ENCODE data around the gene FLT1. TPM values are rescaled to one million over a fixed set of nuclear protein-coding genes. Genes with fewer than 3 reads are reported as not detected.
A peak's percentile ranks its signal among the peaks of the same experiment; 100 is the strongest.

FLT1 gene
- total and polyA plus RNA-seq, 7 experiments from 2014 or later, result 1.7 to 2.7 (median 2.2) TPM

GRCh38 chr13:28513745-28514144 is 18.8 kb upstream of the FLT1 start:
- POLR2A ChIA-PET, result no interaction called here
- Mint-ChIP-seq H3K27ac (no peak overlapping the region), H3K27me3 (peaks cover 5 to 24% (median 18%) of the 10 kb centered on the region in 5 donors), H3K36me3 (no peaks in the 10 kb centered on the region), H3K4me1 (no peaks in the 10 kb centered on the region), H3K4me3 (no peak overlapping the region), H3K9me3 (peaks cover 0 to 3% (median 0%) of the 10 kb centered on the region in 11 donors)
- no peak overlapping the region for H3K27ac ChIP-seq (ENCODE audit: low read depth, low read length)
- H3K4me1 ChIP-seq (ENCODE audit: control insufficient read depth in 2 of 2, insufficient read depth in 2 of 2, low read length in 2 of 2), result no peaks in the 10 kb centered on the region
- ATAC-seq (no peak), DNase-seq (no peak)
- CTCF ChIA-PET, result interaction anchor here (0.5 kb wide), 1 partner anchor 167 kb away, joined by 4 read pairs; no protein-coding TSS in a partner anchor
- no peaks in the 10 kb centered on the region for H3K27me3 ChIP-seq (ENCODE audit: control insufficient read depth in 2 of 2, insufficient read depth in 2 of 2, low read length in 2 of 2)
- intact Hi-C loops (cut with micrococcal nuclease), result no loop called here
- no peaks in the 10 kb centered on the region for H3K36me3 ChIP-seq (ENCODE audit: control insufficient read depth in 2 of 3, insufficient read depth in 3 of 3, low read length in 3 of 3)
- H3K4me3 ChIP-seq (ENCODE audit: low read length), result no peak overlapping the region
- no peaks in the 10 kb centered on the region for H3K9me3 ChIP-seq (ENCODE audit: control insufficient read depth in 2 of 3, low read length in 3 of 3)

GRCh38 chr13:28510542-28510941 is 15.6 kb upstream of the FLT1 start:
- H3K36me3 ChIP-seq (ENCODE audit: control insufficient read depth in 2 of 3, insufficient read depth in 3 of 3, low read length in 3 of 3), result no peaks in the 10 kb centered on the region
- no peaks in the 10 kb centered on the region for H3K9me3 ChIP-seq (ENCODE audit: control insufficient read depth in 2 of 3, low read length in 3 of 3)
- H3K4me3 Mint-ChIP-seq, result no peak overlapping the region
- H3K36me3 Mint-ChIP-seq, result no peaks in the 10 kb centered on the region
- H3K27ac ChIP-seq (ENCODE audit: low read depth, low read length), result no peak overlapping the region
- peaks cover 2 to 5% (median 4%) of the 10 kb centered on the region in 7 donors for H3K4me1 Mint-ChIP-seq
- H3K4me1 ChIP-seq (ENCODE audit: control insufficient read depth in 2 of 2, insufficient read depth in 2 of 2, low read length in 2 of 2), result no peaks in the 10 kb centered on the region
- peaks cover 0 to 17% (median 4%) of the 10 kb centered on the region in 5 donors for H3K27me3 Mint-ChIP-seq
- ATAC-seq (no peak), DNase-seq (no peak)
- intact Hi-C loops (cut with micrococcal nuclease), result no loop called here
- no peaks in the 10 kb centered on the region for H3K9me3 Mint-ChIP-seq
- no peak overlapping the region for H3K27ac Mint-ChIP-seq
- no peaks in the 10 kb centered on the region for H3K27me3 ChIP-seq (ENCODE audit: control insufficient read depth in 2 of 2, insufficient read depth in 2 of 2, low read length in 2 of 2)
- ChIA-PET CTCF (no interaction called here), POLR2A (no interaction called here)
- no peak overlapping the region for H3K4me3 ChIP-seq (ENCODE audit: low read length)

GRCh38 chr13:28510066-28510465 is 15.1 kb upstream of the FLT1 start:
- H3K4me3 Mint-ChIP-seq, result no peak overlapping the region
- Histone ChIP-seq H3K4me3 (ENCODE audit: low read length) (no peak overlapping the region), H3K36me3 (ENCODE audit: control insufficient read depth in 2 of 3, insufficient read depth in 3 of 3, low read length in 3 of 3) (no peaks in the 10 kb centered on the region), H3K4me1 (ENCODE audit: control insufficient read depth in 2 of 2, insufficient read depth in 2 of 2, low read length in 2 of 2) (no peaks in the 10 kb centered on the region), H3K27ac (ENCODE audit: low read depth, low read length) (no peak overlapping the region), H3K27me3 (ENCODE audit: control insufficient read depth in 2 of 2, insufficient read depth in 2 of 2, low read length in 2 of 2) (no peaks in the 10 kb centered on the region), H3K9me3 (ENCODE audit: control insufficient read depth in 2 of 3, low read length in 3 of 3) (no peaks in the 10 kb centered on the region)
- peaks cover 0 to 17% (median 4%) of the 10 kb centered on the region in 5 donors for H3K27me3 Mint-ChIP-seq
- peaks cover 6 to 10% (median 9%) of the 10 kb centered on the region in 7 donors for H3K4me1 Mint-ChIP-seq
- H3K36me3 Mint-ChIP-seq, result no peaks in the 10 kb centered on the region
- H3K27ac Mint-ChIP-seq, result no peak overlapping the region
- H3K9me3 Mint-ChIP-seq, result no peaks in the 10 kb centered on the region
- POLR2A ChIA-PET, result no interaction called here
- no peak for ATAC-seq
- intact Hi-C loops (cut with micrococcal nuclease), result no loop called here
- CTCF ChIA-PET, result no interaction called here
- no peak for DNase-seq

- peak overlapping the region in 6 of 10 donors; percentile 13 to 59 (median 50) for H3K4me3 Mint-ChIP-seq
- peaks cover 0 to 14% (median 0%) of the 10 kb centered on the region in 5 donors for H3K27me3 Mint-ChIP-seq
- no peaks in the 10 kb centered on the region for H3K27me3 ChIP-seq (ENCODE audit: control insufficient read depth in 2 of 2, insufficient read depth in 2 of 2, low read length in 2 of 2)
- ATAC-seq (peak; percentile 83), DNase-seq (peak in 5 of 9 donors; percentile 45 to 59 (median 50))
- peaks cover 7 to 14% (median 10%) of the 10 kb centered on the region in 7 donors for H3K4me1 Mint-ChIP-seq
- no peaks in the 10 kb centered on the region for H3K9me3 ChIP-seq (ENCODE audit: control insufficient read depth in 2 of 3, low read length in 3 of 3)
- no peaks in the 10 kb centered on the region for H3K9me3 Mint-ChIP-seq
- no peak overlapping the region for H3K27ac ChIP-seq (ENCODE audit: low read depth, low read length)
- intact Hi-C loops (cut with micrococcal nuclease), result loop anchor here in 1 of 2 donors (1.0 to 2.0 kb wide), 2 partner anchors 13 to 131 kb away; no protein-coding TSS in a partner anchor
- H3K4me1 ChIP-seq (ENCODE audit: control insufficient read depth in 2 of 2, insufficient read depth in 2 of 2, low read length in 2 of 2), result no peaks in the 10 kb centered on the region
- peak overlapping the region in 8 of 9 donors; percentile 39 to 88 (median 79) for H3K27ac Mint-ChIP-seq
- POLR2A ChIA-PET, result no interaction called here
- no peak overlapping the region for H3K4me3 ChIP-seq (ENCODE audit: low read length)
- H3K36me3 Mint-ChIP-seq, result no peaks in the 10 kb centered on the region
- no peaks in the 10 kb centered on the region for H3K36me3 ChIP-seq (ENCODE audit: control insufficient read depth in 2 of 3, insufficient read depth in 3 of 3, low read length in 3 of 3)
- CTCF ChIA-PET, result interaction anchor here (0.5 to 1.4 kb wide), 3 partner anchors 19 to 153 kb away, joined by 3 read pairs; partner anchors contain the start of gene POMP
Observed at GRCh38 chr13:28505543-28506135, 10.7 kb upstream of the FLT1 start.

GRCh38 chr13:28503182-28503967 is 8.4 kb upstream of the FLT1 start:
- Histone ChIP-seq H3K27me3 (ENCODE audit: control insufficient read depth in 2 of 2, insufficient read depth in 2 of 2, low read length in 2 of 2) (no peaks in the 10 kb centered on the region), H3K36me3 (ENCODE audit: control insufficient read depth in 2 of 3, insufficient read depth in 3 of 3, low read length in 3 of 3) (no peaks in the 10 kb centered on the region), H3K27ac (ENCODE audit: low read depth, low read length) (no peak overlapping the region), H3K4me3 (ENCODE audit: low read length) (no peak overlapping the region), H3K9me3 (ENCODE audit: control insufficient read depth in 2 of 3, low read length in 3 of 3) (no peaks in the 10 kb centered on the region), H3K4me1 (ENCODE audit: control insufficient read depth in 2 of 2, insufficient read depth in 2 of 2, low read length in 2 of 2) (no peaks in the 10 kb centered on the region)
- no peaks in the 10 kb centered on the region for H3K9me3 Mint-ChIP-seq
- H3K27ac Mint-ChIP-seq, result peak overlapping the region in 2 of 9 donors; percentile 26 to 43
- peaks cover 0 to 16% (median 9%) of the 10 kb centered on the region in 5 donors for H3K27me3 Mint-ChIP-seq
- ATAC-seq (no peak), DNase-seq (no peak)
- H3K4me3 Mint-ChIP-seq, result no peak overlapping the region
- peaks cover 7 to 14% (median 10%) of the 10 kb centered on the region in 7 donors for H3K4me1 Mint-ChIP-seq
- intact Hi-C loops (cut with micrococcal nuclease), result loop anchor here in 1 of 2 donors (1.0 kb wide), 1 partner anchor 28 kb away; no protein-coding TSS in a partner anchor
- H3K36me3 Mint-ChIP-seq, result no peaks in the 10 kb centered on the region
- CTCF ChIA-PET, result no interaction called here
- POLR2A ChIA-PET, result no interaction called here

GRCh38 chr13:28501547-28501946 is 6.6 kb upstream of the FLT1 start:
- ChIA-PET CTCF (no interaction called here), POLR2A (no interaction called here)
- no peaks in the 10 kb centered on the region for H3K36me3 Mint-ChIP-seq
- intact Hi-C loops (cut with micrococcal nuclease), result no loop called here
- no peaks in the 10 kb centered on the region for H3K27me3 ChIP-seq (ENCODE audit: control insufficient read depth in 2 of 2, insufficient read depth in 2 of 2, low read length in 2 of 2)
- DNase-seq (no peak), ATAC-seq (no peak)
- no peaks in the 10 kb centered on the region for H3K9me3 ChIP-seq (ENCODE audit: control insufficient read depth in 2 of 3, low read length in 3 of 3)
- H3K27ac ChIP-seq (ENCODE audit: low read depth, low read length), result no peak overlapping the region
- peaks cover 2 to 32% (median 17%) of the 10 kb centered on the region in 5 donors for H3K27me3 Mint-ChIP-seq
- peaks cover 7 to 30% (median 16%) of the 10 kb centered on the region in 7 donors for H3K4me1 Mint-ChIP-seq
- peak overlapping the region in 1 of 9 donors; percentile 60 for H3K27ac Mint-ChIP-seq
- H3K36me3 ChIP-seq (ENCODE audit: control insufficient read depth in 2 of 3, insufficient read depth in 3 of 3, low read length in 3 of 3), result no peaks in the 10 kb centered on the region
- no peaks in the 10 kb centered on the region for H3K9me3 Mint-ChIP-seq
- no peaks in the 10 kb centered on the region for H3K4me1 ChIP-seq (ENCODE audit: control insufficient read depth in 2 of 2, insufficient read depth in 2 of 2, low read length in 2 of 2)
- H3K4me3 ChIP-seq (ENCODE audit: low read length), result no peak overlapping the region
- no peak overlapping the region for H3K4me3 Mint-ChIP-seq

Measured in naive thymus-derived CD4-positive, alpha-beta T cell (primary cell).